ENCODE results near the gene ZGPAT.

Gene ZGPAT

GRCh38 chr20:63744574-63745423 lies 37.0 kb downstream of the ZGPAT start:
- DNase-seq (ENCODE audit: low read depth): no peak

- no peak for DNase-seq (ENCODE audit: low read depth)
Measured at GRCh38 chr20:63745424-63745805, 37.6 kb downstream of the ZGPAT start.

GRCh38 chr20:63745961-63746731 lies 38.3 kb downstream of the ZGPAT start:
- no peak for DNase-seq (ENCODE audit: low read depth)

DNA sequence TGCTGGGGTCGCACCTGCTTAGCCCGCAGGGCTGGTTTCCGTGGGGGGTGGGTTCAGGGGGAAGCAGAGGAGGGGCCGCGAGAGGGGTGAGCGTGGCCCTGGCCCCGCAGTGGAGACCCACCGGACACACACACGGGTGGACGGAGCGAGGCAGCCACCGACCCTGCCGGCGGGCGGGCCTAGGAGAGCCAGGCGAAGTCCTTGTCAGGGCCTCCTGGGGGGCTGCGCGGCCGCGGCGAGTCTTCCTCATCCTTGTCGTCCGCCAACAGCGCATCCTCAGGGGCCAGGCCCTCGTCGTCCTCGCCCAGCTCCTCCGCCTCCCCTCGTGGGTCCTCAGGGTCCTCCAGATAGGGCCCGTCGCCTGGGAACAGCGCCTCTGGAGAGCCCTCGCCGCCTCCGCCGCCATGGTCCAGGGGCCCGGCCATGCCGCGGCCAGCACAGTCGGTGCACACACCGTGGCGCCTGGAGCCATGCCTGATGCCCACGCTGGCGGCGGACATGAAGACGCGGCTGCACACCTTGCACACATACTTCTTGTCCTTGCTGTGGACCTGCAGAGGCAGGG lies 39.0 kb downstream of the ZGPAT start:
- DNase-seq (ENCODE audit: low read depth): no peak

- no peak for DNase-seq (ENCODE audit: low read depth)
Measured at GRCh38 chr20:63747622-63748069, 39.8 kb downstream of the ZGPAT start.

DNA sequence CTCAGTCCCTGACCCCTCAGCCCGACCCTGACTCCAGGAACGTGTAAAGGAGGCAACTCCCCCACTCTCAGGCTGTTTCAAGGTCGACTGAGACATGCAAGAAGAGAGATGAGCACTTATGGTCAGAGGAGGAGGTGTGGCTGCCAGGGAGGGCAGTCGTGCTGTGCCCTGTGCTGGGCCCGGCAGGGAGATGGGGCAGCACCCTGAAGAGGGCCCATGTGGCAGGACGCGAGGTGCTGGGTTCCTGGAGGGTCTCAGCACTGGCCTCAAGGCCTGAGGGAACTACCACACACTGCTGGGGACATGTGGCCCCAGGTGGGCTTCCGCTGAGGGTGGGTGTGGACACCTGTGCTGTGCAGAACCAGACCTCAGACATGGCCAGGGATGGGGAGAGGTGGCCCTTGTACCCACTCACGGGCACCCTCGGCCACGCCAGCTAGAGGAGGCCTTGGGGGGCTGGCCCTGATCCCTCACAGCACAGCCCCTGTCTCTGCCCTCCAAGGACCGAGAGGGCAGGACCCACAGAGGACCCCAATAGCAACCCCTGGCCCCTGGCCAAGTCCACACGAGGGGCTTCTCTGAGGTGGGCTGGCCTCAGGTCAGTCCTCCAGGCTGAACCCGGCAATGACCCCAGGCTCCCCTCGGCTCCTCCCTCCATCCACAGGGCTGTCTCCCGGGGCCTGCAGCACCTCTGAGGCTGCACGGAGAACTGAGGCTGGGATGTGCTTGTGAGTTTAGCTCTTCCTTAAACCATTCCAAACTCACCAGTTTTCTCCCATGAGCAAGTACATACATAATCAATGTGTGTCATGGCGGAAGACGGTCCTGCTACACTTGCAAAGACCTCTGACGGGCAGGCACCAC lies 40.5 kb downstream of the ZGPAT start:
- DNase-seq (ENCODE audit: low read depth): no peak

DNA sequence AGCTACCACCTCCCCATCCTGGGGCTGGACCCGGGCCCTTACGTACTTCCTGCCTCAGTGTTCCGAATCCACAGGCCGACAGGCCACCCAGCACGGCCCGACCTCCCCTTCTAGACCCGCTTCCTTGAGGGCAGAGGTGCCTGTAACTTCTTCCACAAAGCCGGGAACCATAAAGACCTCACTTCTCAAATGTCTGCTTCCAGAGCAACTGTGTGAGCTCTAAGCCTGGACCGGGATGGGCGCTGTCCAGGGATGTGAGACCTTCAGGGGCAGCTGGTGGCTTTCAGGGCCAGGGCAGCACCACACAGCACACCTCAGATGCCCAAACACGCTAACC lies 41.1 kb downstream of the ZGPAT start:
- no peak for DNase-seq (ENCODE audit: low read depth)

DNA sequence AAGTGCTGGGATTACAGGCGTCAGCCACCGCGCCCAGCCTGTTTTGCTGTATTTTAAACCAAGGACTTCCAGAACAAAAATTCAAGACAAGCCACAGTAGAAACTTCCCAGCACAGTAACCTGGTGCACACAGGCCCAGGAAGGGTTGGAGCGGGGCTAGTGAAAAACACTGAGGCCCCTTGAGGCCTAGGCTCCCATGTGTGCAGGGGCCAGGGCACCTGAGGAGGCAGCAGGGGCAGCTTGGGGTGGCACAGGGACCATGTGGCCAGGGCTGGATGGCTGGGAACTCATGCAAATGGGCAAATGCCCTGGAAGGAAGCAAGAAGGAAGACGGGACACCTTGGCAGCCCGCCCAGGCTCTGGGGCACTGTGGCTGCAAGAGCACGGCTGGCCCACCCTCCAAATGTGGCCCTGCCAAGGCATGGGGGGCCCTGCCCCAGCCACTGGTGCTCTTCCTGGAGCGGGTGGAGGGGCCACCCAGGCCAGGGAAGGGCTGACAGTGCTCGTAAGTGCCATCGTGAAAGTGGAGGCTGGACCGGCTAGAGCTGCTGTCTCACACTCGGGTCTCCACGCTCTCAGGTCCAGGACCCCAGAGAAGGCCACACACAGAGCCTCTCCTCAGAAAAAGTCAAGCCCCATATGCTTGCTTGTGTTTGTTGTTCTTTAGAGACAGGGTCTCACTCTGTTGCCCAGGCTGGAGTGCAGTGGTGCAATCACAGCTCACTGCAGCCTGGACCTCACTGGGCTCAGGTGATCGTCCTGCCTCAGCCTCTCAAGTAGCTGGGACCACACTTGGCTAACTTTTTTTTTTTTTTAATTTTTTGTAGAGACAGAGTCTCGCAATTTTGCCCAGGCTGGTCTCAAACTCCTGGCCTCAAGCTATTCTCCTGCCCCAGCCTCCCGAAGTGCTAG lies 42.0 kb downstream of the ZGPAT start:
- no peak for DNase-seq (ENCODE audit: low read depth)

DNA sequence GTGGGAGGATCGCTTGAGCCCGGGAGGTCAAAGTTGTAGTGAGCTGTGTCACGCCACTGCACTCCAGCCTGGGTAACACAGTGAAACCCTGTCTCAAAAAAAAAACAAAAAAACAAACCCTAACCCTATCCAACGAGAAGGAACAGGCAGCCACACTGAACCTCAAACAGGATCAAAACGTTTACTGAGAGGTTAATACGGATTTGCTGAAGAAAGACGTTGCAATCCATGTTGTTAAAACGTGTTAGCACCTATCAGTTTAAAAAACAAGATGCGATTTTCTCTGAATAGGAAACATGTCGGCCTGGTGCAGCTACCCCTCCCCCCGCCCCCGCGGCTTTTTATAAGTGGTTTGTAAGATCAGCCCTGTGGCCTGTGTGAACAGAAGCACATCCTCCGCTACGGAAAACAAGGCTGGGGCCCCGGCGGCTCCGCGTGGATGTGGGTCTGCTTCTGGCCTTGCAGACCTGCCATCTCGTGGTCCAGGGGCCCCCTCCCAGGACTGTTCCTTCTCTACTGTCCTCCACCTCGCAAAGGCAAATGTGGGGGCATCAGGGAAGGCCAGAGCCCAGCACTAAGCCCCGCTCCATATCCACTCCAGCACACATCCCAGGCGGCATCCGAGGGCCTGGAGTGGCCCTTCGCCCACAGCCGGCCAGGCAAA lies 43.1 kb downstream of the ZGPAT start:
- DNase-seq (ENCODE audit: low read depth): no peak

GRCh38 chr20:63751471-63752271 lies 43.8 kb downstream of the ZGPAT start:
- DNase-seq (ENCODE audit: low read depth): no peak

DNA sequence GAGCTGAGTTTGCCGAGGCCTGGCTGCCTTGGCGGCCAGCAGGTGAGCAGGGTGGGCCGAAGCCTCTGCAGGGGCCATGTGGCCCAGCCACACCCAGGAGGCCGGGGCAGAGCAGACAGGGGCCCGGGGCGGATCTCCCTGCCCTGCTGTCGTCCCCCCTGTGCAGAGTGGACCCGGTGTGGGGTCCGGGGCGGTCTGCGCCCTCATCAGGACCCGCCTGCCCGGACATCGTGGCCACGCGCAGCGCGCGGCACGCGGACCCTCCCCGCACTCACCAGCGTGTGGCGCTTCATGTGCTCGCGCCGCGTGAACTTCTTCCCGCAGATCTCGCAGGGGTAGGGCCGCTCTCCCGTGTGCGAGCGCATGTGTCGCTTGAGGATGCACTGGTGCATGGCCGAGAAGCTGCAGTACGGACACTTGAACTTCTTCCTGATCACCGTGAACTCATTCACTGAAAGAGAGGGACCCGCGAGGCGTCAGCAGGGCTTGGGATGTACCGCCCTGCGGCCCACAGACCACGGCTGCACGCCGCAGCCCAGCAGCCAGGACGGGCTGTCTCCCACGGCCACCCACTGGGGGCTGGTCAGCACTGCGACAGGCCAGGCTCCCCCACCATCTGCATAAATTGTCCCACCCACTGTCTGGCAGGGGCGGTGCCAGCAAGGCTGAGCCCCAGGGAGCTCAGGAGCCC lies 44.7 kb downstream of the ZGPAT start:
- no peak for DNase-seq (ENCODE audit: low read depth)

DNA sequence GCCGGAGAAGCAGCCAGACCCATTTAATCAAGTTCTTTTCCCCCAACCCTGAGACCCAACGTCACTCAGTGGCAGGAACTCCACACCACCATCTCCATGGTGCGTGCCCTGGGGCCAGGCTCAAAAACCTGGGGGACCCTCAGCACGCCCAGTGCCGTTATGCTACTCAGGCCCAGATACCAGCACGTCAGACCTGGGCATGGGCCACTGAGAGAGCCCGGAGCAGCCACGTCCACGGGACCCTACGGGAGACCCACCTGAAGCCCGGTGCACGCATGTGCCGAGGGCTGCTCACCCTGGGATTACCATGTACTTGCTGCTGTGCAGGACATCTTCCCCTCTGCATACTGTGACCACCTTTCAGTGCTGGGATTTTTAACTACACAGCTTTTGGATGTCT lies 45.5 kb downstream of the ZGPAT start:
- DNase-seq (ENCODE audit: low read depth): no peak

GRCh38 chr20:63754008-63754407 lies 46.2 kb downstream of the ZGPAT start:
- no peak for DNase-seq (ENCODE audit: low read depth)

- DNase-seq (ENCODE audit: low read depth): no peak
Measured at GRCh38 chr20:63755933-63756647, 48.3 kb downstream of the ZGPAT start.

- DNase-seq (ENCODE audit: low read depth): no peak
Measured at GRCh38 chr20:63756648-63756991, 48.8 kb downstream of the ZGPAT start.

GRCh38 chr20:63758152-63758551 lies 50.3 kb downstream of the ZGPAT start:
- DNase-seq (ENCODE audit: low read depth): no peak

- DNase-seq (ENCODE audit: low read depth): no peak
Measured at GRCh38 chr20:63759377-63759901, 51.6 kb downstream of the ZGPAT start.
